ENCODE data around the gene ANKRD18B.
"Not testable (repeated sequence)": the region's sequence is repeated elsewhere in the genome, so short reads cannot be mapped to it uniquely, and the experiment has no call there.

Gene ANKRD18B

GRCh38 chr9:33614001-33614687 lies 90.1 kb downstream of the ANKRD18B start:
- no peak for DNase-seq

GRCh38 chr9:33618370-33618769 lies 94.3 kb downstream of the ANKRD18B start:
- not testable (repeated sequence) for DNase-seq

GRCh38 chr9:33619666-33620404 lies 95.8 kb downstream of the ANKRD18B start:
- no peak for DNase-seq

GRCh38 chr9:33620738-33621439 lies 96.8 kb downstream of the ANKRD18B start:
- no peak for DNase-seq

Data from T1000 (cell line).